Measurements from ENCODE around the gene R3HDML. TPM values are rescaled to one million over a fixed set of nuclear protein-coding genes. Genes with fewer than 3 reads are reported as not detected.

R3HDML gene
- total RNA-seq, 1 donor from 2014 or later, result not detected

DNA sequence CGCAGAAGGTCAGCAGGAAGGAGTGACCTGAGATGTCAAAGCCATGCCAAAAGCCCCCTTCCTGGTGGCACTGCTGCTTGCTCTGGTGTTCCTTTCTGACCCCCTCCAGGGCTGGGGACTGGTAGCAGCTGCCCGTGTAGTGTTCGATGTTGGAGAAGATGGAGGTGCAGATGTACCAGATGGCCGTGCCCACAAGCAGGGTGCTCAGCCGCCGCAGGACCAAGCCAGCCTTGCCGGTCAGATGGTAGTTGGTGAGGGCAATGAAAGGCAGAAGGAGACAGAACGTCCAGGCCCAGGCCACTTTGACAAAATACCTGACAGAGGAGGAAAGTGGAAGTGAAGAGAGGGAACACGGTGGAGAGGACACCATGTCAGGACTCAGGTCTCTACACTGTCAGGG lies 29.9 kb upstream of the R3HDML start:
- TF ChIP-seq, protein P1, sequence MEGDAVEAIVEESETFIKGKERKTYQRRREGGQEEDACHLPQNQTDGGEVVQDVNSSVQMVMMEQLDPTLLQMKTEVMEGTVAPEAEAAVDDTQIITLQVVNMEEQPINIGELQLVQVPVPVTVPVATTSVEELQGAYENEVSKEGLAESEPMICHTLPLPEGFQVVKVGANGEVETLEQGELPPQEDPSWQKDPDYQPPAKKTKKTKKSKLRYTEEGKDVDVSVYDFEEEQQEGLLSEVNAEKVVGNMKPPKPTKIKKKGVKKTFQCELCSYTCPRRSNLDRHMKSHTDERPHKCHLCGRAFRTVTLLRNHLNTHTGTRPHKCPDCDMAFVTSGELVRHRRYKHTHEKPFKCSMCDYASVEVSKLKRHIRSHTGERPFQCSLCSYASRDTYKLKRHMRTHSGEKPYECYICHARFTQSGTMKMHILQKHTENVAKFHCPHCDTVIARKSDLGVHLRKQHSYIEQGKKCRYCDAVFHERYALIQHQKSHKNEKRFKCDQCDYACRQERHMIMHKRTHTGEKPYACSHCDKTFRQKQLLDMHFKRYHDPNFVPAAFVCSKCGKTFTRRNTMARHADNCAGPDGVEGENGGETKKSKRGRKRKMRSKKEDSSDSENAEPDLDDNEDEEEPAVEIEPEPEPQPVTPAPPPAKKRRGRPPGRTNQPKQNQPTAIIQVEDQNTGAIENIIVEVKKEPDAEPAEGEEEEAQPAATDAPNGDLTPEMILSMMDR (IDR thresholded peaks at IDR 0.05; ENCODE audit: unreplicated experiment), result no peak
- H3K4me1 Mint-ChIP-seq, result peaks cover 16% of the 10 kb centered on the region
- H3K27me3 Mint-ChIP-seq (ENCODE audit: low read depth), result peaks cover 4% of the 10 kb centered on the region
- no peak overlapping the region for H3K4me3 Mint-ChIP-seq
- H3K27ac Mint-ChIP-seq, result no peak overlapping the region
- H3K9me3 Mint-ChIP-seq, result no peaks in the 10 kb centered on the region
- DNase-seq (ENCODE audit: low spot score in 2 of 2, unreplicated experiment in 2 of 2), result no peak
- H3K36me3 Mint-ChIP-seq, result no peaks in the 10 kb centered on the region

DNA sequence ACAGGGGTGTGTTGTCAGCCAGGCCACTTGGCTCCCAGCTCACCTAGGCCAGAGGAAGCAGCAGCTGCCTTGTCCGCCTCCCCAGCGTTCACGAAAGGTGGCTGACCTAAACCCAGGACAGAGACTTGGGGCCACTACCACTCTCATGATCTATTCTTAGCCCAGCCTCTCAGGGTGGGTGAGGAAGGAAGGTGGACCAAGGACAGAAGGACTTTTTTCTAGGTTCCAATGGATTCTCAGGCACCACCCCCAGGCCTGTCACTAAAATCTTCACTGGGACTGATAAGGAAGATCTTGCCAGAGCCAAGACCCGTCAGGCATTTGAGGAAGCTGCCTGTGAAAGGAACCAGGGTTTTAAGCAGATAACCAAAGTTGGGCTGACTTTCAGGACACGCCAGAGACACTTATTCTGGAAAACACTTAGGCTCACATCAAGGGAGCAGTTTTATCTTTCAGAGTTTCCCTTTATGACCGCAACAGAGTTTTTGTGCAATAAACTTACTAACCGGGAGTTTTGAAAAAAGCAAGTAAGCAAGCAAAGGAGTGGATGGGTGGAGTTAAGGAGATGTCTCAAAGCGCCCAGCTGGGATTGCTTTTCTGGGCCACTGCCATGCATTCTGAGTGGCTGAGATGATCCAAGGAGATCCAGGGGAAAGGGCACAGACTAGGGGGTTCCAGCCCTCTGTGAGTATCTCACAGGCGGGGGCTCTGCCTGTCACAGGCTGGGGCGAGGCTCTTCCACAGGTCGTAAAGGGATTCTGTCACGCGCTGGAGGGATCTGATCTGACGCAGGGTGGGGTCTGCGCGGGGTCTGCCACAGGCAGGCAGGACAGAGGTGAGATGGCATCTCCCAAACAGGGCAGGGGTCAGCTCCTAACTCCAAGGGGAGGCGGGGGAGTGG lies 26.8 kb upstream of the R3HDML start:
- H3K4me3 Mint-ChIP-seq, result peak overlapping the region; percentile 89
- peaks cover 6% of the 10 kb centered on the region for H3K27me3 Mint-ChIP-seq (ENCODE audit: low read depth)
- peaks cover 16% of the 10 kb centered on the region for H3K4me1 Mint-ChIP-seq
- peak overlapping the region; percentile 75 for H3K27ac Mint-ChIP-seq
- no peaks in the 10 kb centered on the region for H3K9me3 Mint-ChIP-seq
- TF ChIP-seq, protein P1 (IDR thresholded peaks at IDR 0.05; ENCODE audit: unreplicated experiment), result no peak
- no peaks in the 10 kb centered on the region for H3K36me3 Mint-ChIP-seq
- DNase-seq (ENCODE audit: low spot score in 2 of 2, unreplicated experiment in 2 of 2), result no peak

DNA sequence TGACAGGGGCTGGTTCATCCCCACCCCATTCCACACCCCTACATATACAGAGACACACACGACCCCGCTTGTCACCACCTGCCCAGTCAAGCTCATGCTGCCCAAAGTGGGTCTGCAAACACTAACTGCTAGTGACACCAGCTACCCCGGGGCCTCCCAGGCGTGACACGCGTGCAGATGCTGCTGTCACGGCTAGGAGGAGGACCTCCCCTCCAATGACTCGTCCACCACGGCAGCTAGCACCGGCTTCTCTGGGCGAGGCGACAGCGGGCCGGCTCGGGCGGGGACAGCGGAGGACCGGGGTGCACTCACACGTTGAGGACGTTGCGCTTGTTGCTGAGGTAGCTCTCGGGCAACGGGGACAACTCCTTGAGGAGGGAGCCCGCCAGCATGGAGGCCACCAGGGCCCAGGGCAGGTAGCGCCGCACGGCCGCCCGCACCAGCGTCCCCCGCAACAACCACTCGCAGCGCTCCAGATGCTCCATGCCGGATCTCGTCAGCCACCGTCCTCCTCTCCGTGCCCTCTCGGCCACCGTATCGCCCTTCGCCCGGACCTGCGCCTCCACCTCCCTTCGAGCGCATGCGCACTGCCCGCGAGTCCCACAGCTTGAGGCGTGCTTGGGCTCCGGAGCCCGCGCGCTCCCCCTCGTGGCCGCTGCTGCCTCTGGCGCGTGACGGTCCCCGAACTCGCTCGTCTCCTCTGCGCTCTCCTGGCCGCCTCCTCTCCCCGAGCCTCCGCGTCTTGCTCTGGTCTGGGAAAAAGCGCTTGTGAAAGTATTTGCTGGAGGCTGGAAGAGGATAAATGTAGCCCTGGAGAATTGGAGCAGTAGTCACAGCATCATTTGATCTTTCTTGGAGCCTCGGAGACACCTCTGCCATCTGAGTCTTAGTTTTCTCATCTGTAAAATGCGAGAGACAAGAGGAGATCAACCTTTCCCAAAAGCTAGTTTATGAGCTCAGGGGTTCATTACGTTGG lies 25.9 kb upstream of the R3HDML start, which contains the start of gene FITM2:
Gene FITM2, minus strand, starts transcription at position 539 of the 976 bp plus-strand sequence. Its CDS starts 54 bp downstream, at position 485.
- TF ChIP-seq, protein P1 (IDR thresholded peaks at IDR 0.05; ENCODE audit: unreplicated experiment), result peak; percentile 85
- Mint-ChIP-seq H3K4me1 (peaks cover 16% of the 10 kb centered on the region), H3K36me3 (no peaks in the 10 kb centered on the region), H3K27ac (peak within 1 kb of the TSS; percentile 79), H3K27me3 (ENCODE audit: low read depth) (peaks cover 6% of the 10 kb centered on the region), H3K4me3 (peak within 1 kb of the TSS; percentile 89), H3K9me3 (no peaks in the 10 kb centered on the region)
- DNase-seq (ENCODE audit: low spot score in 2 of 2, unreplicated experiment in 2 of 2), result peak; percentile 98 to 99

DNA sequence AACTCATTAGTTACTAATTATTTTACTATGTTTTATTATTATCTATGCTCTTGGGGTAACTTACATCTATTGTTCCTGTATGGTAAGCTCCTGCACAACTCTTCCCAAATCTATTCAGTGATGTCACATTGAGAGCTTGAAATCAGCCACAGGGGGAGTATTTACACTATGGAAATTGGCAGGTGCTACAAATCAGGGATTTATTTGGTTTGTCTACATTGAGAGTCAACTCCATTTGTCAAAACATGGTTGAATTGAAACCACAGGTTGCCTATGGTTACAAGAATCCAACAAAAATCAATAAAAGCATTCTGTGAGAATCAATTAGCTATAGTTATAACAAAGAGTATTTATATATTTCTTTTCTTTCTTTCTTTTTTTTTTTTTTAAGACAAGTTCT lies 22.0 kb upstream of the R3HDML start:
- H3K36me3 Mint-ChIP-seq, result no peaks in the 10 kb centered on the region
- peaks cover 6% of the 10 kb centered on the region for H3K9me3 Mint-ChIP-seq
- H3K4me3 Mint-ChIP-seq, result no peak overlapping the region
- no peak for DNase-seq (ENCODE audit: low spot score in 2 of 2, unreplicated experiment in 2 of 2)
- TF ChIP-seq, protein P1 (IDR thresholded peaks at IDR 0.05; ENCODE audit: unreplicated experiment), result no peak
- H3K27ac Mint-ChIP-seq, result no peak overlapping the region
- H3K27me3 Mint-ChIP-seq (ENCODE audit: low read depth), result peaks cover 8% of the 10 kb centered on the region
- peaks cover 12% of the 10 kb centered on the region for H3K4me1 Mint-ChIP-seq

DNA sequence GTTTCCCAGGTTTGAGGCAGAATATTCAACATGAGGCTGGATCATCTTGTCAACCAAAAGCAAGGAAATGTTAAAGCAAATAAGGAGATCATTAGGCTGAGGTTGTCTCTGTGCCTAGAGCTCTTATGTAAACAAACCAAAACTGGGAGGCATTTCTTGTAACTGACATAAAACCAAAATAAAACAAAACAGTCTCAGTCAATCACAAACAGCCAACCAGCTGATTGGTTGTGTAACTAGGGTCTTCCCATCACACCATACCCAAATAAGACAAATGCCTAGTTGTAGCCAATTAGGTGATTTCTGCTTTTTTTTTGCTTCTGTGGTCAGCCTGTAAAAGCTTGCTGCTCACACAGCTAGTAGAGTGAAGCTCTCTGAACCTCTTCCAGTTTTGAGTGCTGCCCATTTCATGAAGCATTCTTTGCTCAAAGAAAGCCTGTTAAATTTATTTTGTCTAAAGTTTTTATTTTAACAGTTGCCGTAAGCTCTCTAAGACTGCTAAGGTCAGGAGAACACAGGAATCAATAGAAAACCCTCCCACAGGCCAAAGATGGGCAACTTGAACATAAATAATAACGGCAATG lies 16.9 kb upstream of the R3HDML start:
- H3K4me1 Mint-ChIP-seq, result no peaks in the 10 kb centered on the region
- DNase-seq (ENCODE audit: low spot score in 2 of 2, unreplicated experiment in 2 of 2), result no peak
- TF ChIP-seq, protein P1 (IDR thresholded peaks at IDR 0.05; ENCODE audit: unreplicated experiment), result no peak
- no peak overlapping the region for H3K27ac Mint-ChIP-seq
- H3K36me3 Mint-ChIP-seq, result no peaks in the 10 kb centered on the region
- peaks cover 2% of the 10 kb centered on the region for H3K27me3 Mint-ChIP-seq (ENCODE audit: low read depth)
- H3K4me3 Mint-ChIP-seq, result no peak overlapping the region
- peaks cover 6% of the 10 kb centered on the region for H3K9me3 Mint-ChIP-seq

All from mesothelial cell of epicardium (in vitro differentiated cells).